CD4-positive, alpha-beta T cell (primary cell): Measurements from ENCODE around the gene RHOD. TPM values are rescaled to one million over a fixed set of nuclear protein-coding genes. Genes with fewer than 3 reads are reported as not detected.
A peak's percentile ranks its signal among the peaks of the same experiment; 100 is the strongest.

Source experiments
- ATAC-seq: fragments of 200-7000 bp; cut with Tn5 transposase; one replicate; pipeline ENCODE4 v1.10.0; 2022; ENCODE audit warnings: mild to moderate bottlenecking; ENCODE audit not compliant: poor library complexity
- CTCF ChIA-PET: fragments of 350-600 bp; sonication (Branson Sonifier 250); formaldehyde crosslinking; loops from one replicate; lab custom pipeline; 2021; ENCODE audit warnings: antibody characterized with exemption, inconsistent platforms; lab: Charles Lee
- POLR2A ChIA-PET: fragments of 350-600 bp; sonication (Branson Sonifier 250); formaldehyde crosslinking; loops from one replicate; lab custom pipeline; 2021; ENCODE audit warnings: antibody characterized with exemption, inconsistent platforms; lab: Charles Lee
- DNase-seq, 14 experiments: peaks; one replicate each; pipeline ENCODE4 v3.0.0-alpha.2; 2013 to 2020; ENCODE audit warnings: mixed read lengths in 2 of 14
- H3K27ac ChIP-seq, 2 donors: one replicate each; pipeline versions ENCODE4 v1.5.1 to v1.7.0; 2013; ENCODE audit warnings: low read length in 2 of 2, low read depth in 1 of 2, mild to moderate bottlenecking in 1 of 2
- H3K27me3 ChIP-seq, 2 experiments: 1 replicate in 1 of 2; 2 replicates in 1 of 2; pipeline versions ENCODE4 v1.6.1 to v1.7.0; 2013; ENCODE audit warnings: low read length in 2 of 2, control low read depth in 1 of 2, mild to moderate bottlenecking in 1 of 2, moderate library complexity in 1 of 2; ENCODE audit not compliant: insufficient read depth in 2 of 2, control insufficient read depth in 1 of 2
- H3K36me3 ChIP-seq: one replicate; pipeline ENCODE4 v1.6.1; 2013; ENCODE audit warnings: low read length, control low read depth; ENCODE audit not compliant: insufficient read depth
- H3K4me1 ChIP-seq: one replicate; pipeline ENCODE4 v1.6.1; 2013; ENCODE audit warnings: low read length, control low read depth; ENCODE audit not compliant: insufficient read depth
- H3K4me3 ChIP-seq: one replicate; pipeline ENCODE4 v1.5.1; 2013; ENCODE audit warnings: mild to moderate bottlenecking, low read length, moderate library complexity
- H3K9me3 ChIP-seq, 2 experiments: 1 replicate in 1 of 2; 2 replicates in 1 of 2; pipeline versions ENCODE4 v1.6.1 to v1.7.0; 2013; ENCODE audit warnings: low read length in 2 of 2, mild to moderate bottlenecking in 2 of 2, control low read depth in 1 of 2, moderate library complexity in 1 of 2; ENCODE audit not compliant: control insufficient read depth in 1 of 2, insufficient read depth in 1 of 2
- H3K27ac Mint-ChIP-seq: one replicate; pipeline ENCODE4 v1.8.0; 2020; ENCODE audit warnings: mixed read lengths
- H3K27me3 Mint-ChIP-seq: one replicate; pipeline ENCODE4 v1.8.0; 2021; ENCODE audit warnings: mixed read lengths
- H3K36me3 Mint-ChIP-seq: one replicate; pipeline ENCODE4 v1.8.0; 2021; ENCODE audit warnings: low read depth, mixed read lengths
- H3K4me1 Mint-ChIP-seq: one replicate; pipeline ENCODE4 v1.8.0; 2021; ENCODE audit warnings: low read depth, mixed read lengths
- H3K4me3 Mint-ChIP-seq: one replicate; pipeline ENCODE4 v1.8.0; 2020; ENCODE audit warnings: mild to moderate bottlenecking, mixed read lengths
- H3K9me3 Mint-ChIP-seq: one replicate; pipeline ENCODE4 v1.8.0; 2020; ENCODE audit warnings: mixed read lengths
- CTCF ChIP-seq: fragments of 200-600 bp; IDR thresholded peaks from one replicate; pipeline ENCODE4 v1.8.0; 2022; ENCODE audit warnings: antibody characterized with exemption, mild to moderate bottlenecking
- intact Hi-C, 2 experiments: fragments of 100-400 bp; cut with DNase I in 1 of 2; cut with micrococcal nuclease in 1 of 2; formaldehyde crosslinking; loops; one replicate each; pipeline versions ENCODE4 v1.15.1 to v1.9.0; 2023 to 2025; cut with DNase I, micrococcal nuclease
- total RNA-seq, 174 experiments: library from RNA in 2 of 174; stranded (reverse) in 2 of 174; gene quantifications; one replicate each; pipeline ENCODE4 v1.2.3 and lab custom pipeline; 2021 to 2026

RHOD gene
- total RNA-seq, 2 experiments from 2014 or later, result not detected

GRCh38 chr11:67024966-67025365 is 31.7 kb upstream of the RHOD start:
- H3K4me3 ChIP-seq, result no peak overlapping the region
- ATAC-seq (peak; percentile 11), DNase-seq (no peak)
- Mint-ChIP-seq H3K27ac (peak overlapping the region; percentile 73), H3K4me3 (peak overlapping the region; percentile 82), H3K36me3 (no peaks in the 10 kb centered on the region), H3K9me3 (no peaks in the 10 kb centered on the region), H3K27me3 (peaks cover 61% of the 10 kb centered on the region), H3K4me1 (peaks cover 32% of the 10 kb centered on the region)
- intact Hi-C loops, result no loop called here
- peaks cover 28 to 34% of the 10 kb centered on the region in 2 experiments for H3K27me3 ChIP-seq
- peaks cover 0 to 15% of the 10 kb centered on the region in 2 experiments for H3K9me3 ChIP-seq
- no peaks in the 10 kb centered on the region for H3K36me3 ChIP-seq
- ChIA-PET POLR2A (no interaction called here), CTCF (no interaction called here)
- no peak for TF ChIP-seq CTCF
- H3K27ac ChIP-seq, result no peak overlapping the region
- H3K4me1 ChIP-seq, result peaks cover 34% of the 10 kb centered on the region

GRCh38 chr11:67025750-67026149 is 30.9 kb upstream of the RHOD start:
- H3K9me3 Mint-ChIP-seq, result no peaks in the 10 kb centered on the region
- Histone ChIP-seq H3K36me3 (no peaks in the 10 kb centered on the region), H3K9me3 (peaks cover 0 to 15% of the 10 kb centered on the region in 2 experiments), H3K27ac (no peak overlapping the region), H3K4me1 (peaks cover 34% of the 10 kb centered on the region), H3K27me3 (peaks cover 34 to 35% of the 10 kb centered on the region in 2 experiments), H3K4me3 (no peak overlapping the region)
- H3K27ac Mint-ChIP-seq, result no peak overlapping the region
- H3K4me1 Mint-ChIP-seq, result peaks cover 32% of the 10 kb centered on the region
- TF ChIP-seq CTCF, result no peak
- POLR2A ChIA-PET, result no interaction called here
- no peak overlapping the region for H3K4me3 Mint-ChIP-seq
- ATAC-seq (no peak), DNase-seq (no peak)
- H3K36me3 Mint-ChIP-seq, result no peaks in the 10 kb centered on the region
- peaks cover 68% of the 10 kb centered on the region for H3K27me3 Mint-ChIP-seq
- CTCF ChIA-PET, result no interaction called here
- intact Hi-C loops, result no loop called here

- Mint-ChIP-seq H3K27ac (no peak overlapping the region), H3K4me1 (peaks cover 31% of the 10 kb centered on the region), H3K27me3 (peaks cover 70% of the 10 kb centered on the region), H3K4me3 (no peak overlapping the region), H3K9me3 (no peaks in the 10 kb centered on the region), H3K36me3 (no peaks in the 10 kb centered on the region)
- peaks cover 36% of the 10 kb centered on the region for H3K4me1 ChIP-seq
- peaks cover 0 to 16% of the 10 kb centered on the region in 2 experiments for H3K9me3 ChIP-seq
- H3K36me3 ChIP-seq, result no peaks in the 10 kb centered on the region
- ATAC-seq (no peak), DNase-seq (no peak)
- POLR2A ChIA-PET, result interaction anchor here (0.7 kb wide), 1 partner anchor 46 kb away, joined by 3 read pairs; no protein-coding TSS in a partner anchor
- H3K4me3 ChIP-seq, result no peak overlapping the region
- H3K27me3 ChIP-seq, result peaks cover 28 to 36% of the 10 kb centered on the region in 2 experiments
- intact Hi-C loops, result no loop called here
- CTCF ChIA-PET, result no interaction called here
- no peak for TF ChIP-seq CTCF
- no peak overlapping the region for H3K27ac ChIP-seq
Observed at GRCh38 chr11:67026941-67027340, 29.7 kb upstream of the RHOD start.
